Measurements from ENCODE around the gene TGFBRAP1.

TGFBRAP1 gene

DNA sequence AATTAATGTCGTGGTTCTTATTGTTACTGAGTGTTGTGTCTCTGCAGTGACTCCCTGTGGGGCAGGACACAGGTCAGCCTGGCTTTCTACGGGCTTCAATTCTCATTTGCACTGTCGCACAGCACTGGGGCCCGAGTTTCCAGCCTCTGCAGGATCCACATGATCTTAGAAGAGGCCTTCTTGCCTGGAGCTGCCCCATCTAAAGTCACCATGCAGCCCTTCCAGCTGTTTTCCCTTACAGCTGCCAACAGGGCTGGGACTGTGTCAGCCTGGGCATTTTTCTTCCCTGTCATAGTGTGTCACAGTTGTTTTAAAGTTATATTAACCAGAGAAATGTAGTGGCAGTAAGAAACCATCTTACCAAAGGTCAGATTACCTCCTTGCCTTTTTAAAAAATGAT, 42.3 kb upstream of the TGFBRAP1 start:
- DNase-seq (ENCODE audit: low read depth): no peak
- TF ChIP-seq MYC (IDR thresholded peaks at IDR 0.05; ENCODE audit: low read depth, low read length) (no peak), POLR2A (IDR thresholded peaks at IDR 0.05; ENCODE audit: extremely low read depth, insufficient read length) (no peak)
- TF ChIP-seq, protein P1, sequence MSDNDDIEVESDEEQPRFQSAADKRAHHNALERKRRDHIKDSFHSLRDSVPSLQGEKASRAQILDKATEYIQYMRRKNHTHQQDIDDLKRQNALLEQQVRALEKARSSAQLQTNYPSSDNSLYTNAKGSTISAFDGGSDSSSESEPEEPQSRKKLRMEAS (IDR thresholded peaks at IDR 0.05; ENCODE audit: low read depth, low read length): no peak
- TF ChIP-seq, protein P2, sequence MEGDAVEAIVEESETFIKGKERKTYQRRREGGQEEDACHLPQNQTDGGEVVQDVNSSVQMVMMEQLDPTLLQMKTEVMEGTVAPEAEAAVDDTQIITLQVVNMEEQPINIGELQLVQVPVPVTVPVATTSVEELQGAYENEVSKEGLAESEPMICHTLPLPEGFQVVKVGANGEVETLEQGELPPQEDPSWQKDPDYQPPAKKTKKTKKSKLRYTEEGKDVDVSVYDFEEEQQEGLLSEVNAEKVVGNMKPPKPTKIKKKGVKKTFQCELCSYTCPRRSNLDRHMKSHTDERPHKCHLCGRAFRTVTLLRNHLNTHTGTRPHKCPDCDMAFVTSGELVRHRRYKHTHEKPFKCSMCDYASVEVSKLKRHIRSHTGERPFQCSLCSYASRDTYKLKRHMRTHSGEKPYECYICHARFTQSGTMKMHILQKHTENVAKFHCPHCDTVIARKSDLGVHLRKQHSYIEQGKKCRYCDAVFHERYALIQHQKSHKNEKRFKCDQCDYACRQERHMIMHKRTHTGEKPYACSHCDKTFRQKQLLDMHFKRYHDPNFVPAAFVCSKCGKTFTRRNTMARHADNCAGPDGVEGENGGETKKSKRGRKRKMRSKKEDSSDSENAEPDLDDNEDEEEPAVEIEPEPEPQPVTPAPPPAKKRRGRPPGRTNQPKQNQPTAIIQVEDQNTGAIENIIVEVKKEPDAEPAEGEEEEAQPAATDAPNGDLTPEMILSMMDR (IDR thresholded peaks at IDR 0.05; ENCODE audit: low read depth, low read length): no peak
- H3K4me3 ChIP-seq (ENCODE audit: low read depth, low read length): no peak overlapping the region

DNA sequence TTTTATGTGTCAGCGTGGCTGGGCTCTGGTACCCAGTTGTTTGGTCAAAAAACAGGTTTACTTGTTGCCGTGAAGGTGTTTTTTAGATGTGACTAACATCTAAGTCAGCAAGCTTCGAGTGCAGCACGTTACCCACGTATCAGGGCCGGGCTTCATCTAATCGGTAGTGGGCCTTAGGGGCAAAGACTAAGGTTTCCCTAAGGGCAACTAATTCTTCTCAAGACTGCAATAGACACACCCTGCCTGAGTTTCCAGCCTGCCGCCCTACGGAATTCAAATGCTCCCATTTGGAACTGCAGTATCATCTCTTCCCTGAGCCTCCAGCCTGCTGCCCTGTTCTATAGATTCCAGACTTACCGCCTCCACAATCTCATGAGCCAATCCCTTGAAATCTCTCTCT, 41.6 kb upstream of the TGFBRAP1 start:
- TF ChIP-seq, protein P2 (IDR thresholded peaks at IDR 0.05; ENCODE audit: low read depth, low read length): no peak
- TF ChIP-seq MYC (IDR thresholded peaks at IDR 0.05; ENCODE audit: low read depth, low read length) (no peak), POLR2A (IDR thresholded peaks at IDR 0.05; ENCODE audit: extremely low read depth, insufficient read length) (no peak)
- TF ChIP-seq, protein P1 (IDR thresholded peaks at IDR 0.05; ENCODE audit: low read depth, low read length): no peak
- DNase-seq (ENCODE audit: low read depth): no peak

DNA sequence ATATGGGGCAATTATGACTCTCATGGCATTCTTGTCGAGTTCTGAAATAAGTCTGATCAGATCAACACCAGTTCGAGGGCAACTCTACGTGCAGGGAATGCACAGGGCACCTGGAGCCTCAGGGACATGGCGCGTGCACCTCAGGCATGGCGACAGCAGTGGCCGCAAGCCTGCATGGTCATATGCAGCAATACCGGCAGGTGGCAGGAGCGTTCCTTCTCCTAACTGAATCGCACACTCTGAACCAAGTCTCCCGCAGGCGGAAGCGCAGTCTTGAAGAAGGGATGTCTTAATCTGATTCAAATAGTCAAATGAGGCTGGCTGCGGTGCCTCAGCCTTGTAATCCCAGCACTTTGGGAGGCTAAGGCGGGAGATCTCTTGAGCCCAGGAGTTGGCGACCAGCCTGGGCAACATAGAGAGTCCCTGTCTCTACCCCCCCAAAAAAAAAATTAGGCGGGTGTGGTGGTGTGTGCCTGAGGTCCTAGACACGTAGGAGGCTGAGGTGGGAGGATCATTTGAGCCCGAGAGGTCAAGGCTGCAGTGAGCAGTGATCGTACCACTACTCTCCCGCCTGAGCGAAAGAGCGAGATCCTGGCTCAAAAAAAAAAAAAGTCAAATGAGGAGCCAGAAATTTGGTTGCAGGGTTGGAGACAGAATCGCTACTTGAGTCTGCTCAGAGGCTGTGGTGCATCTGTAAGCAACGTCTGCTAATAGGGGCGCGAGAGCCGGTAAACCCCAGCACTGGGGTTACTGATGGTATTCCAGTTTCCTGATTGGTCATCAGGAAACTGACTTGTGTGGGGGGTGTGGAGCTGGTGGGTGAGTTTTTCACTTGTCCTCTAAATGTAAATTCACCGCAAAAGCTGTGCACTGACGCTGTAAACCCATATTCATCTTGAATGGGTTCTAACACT, 40.5 kb upstream of the TGFBRAP1 start:
- no peak overlapping the region for H3K4me3 ChIP-seq (ENCODE audit: low read depth, low read length)
- peak; percentile 91 for DNase-seq (ENCODE audit: low read depth)
- TF ChIP-seq MYC (IDR thresholded peaks at IDR 0.05; ENCODE audit: low read depth, low read length) (peak; percentile 58), POLR2A (IDR thresholded peaks at IDR 0.05; ENCODE audit: extremely low read depth, insufficient read length) (no peak)
- TF ChIP-seq, protein P1 (IDR thresholded peaks at IDR 0.05; ENCODE audit: low read depth, low read length): peak; percentile 82
- TF ChIP-seq, protein P2 (IDR thresholded peaks at IDR 0.05; ENCODE audit: low read depth, low read length): peak; percentile 95

More for the DNA sequence above, 41.6 kb upstream of the TGFBRAP1 start:
- no peak overlapping the region for H3K4me3 ChIP-seq (ENCODE audit: low read depth, low read length)

DNA sequence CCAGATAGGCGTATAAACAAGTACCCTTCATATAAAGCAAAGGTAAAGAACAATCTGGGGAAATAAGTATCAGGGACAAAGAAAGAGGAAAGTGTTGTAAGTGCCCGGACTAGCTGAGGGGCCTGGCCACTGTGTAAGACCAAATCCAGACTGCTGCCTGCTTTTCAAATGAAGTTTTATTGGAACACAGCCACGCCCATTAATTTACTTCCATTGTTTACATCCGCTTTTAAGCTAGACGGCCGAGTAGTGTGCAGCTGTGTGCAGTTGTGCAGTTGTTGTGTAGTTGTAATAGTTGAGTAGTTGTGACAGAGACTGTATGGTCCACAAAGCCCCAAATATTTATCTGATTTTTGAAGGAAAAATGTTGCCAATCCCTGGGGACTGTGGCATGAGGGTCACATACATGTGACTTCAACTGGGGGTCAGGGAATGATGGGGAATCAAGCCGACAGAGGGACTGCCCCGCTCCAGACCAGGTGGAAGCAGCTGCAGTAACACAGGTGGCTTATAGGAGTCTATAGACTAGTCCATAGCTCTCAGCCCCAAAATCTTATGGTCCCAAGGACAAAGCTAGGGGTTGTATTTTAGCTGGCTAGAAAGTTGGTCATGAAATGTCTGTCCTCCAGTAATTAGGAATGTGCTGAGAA, 39.3 kb upstream of the TGFBRAP1 start:
- no peak for DNase-seq (ENCODE audit: low read depth)
- no peak for TF ChIP-seq POLR2A (IDR thresholded peaks at IDR 0.05; ENCODE audit: extremely low read depth, insufficient read length)
- TF ChIP-seq, protein P2 (IDR thresholded peaks at IDR 0.05; ENCODE audit: low read depth, low read length): no peak
- no peak for TF ChIP-seq MYC (IDR thresholded peaks at IDR 0.05; ENCODE audit: low read depth, low read length)
- TF ChIP-seq, protein P1 (IDR thresholded peaks at IDR 0.05; ENCODE audit: low read depth, low read length): no peak
- no peak overlapping the region for H3K4me3 ChIP-seq (ENCODE audit: low read depth, low read length)

DNA sequence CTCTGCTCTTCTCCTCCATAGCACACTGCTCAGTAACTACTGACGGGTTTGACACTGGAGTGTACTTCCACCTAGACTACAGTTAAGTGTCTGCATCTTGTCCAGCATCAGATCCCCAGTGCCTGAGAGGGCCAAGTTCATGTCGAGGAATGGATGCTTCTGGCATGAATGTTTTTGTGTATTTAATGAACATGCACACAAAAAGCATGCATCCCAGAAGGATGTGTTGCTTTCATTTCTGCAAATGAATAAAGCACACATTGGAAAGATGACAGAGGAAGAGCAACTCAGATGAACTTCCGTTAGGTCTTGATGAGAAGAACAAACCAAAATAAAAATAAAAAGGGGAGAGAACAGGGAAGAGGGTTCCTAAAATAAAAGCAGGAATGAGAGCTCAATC, 35.7 kb upstream of the TGFBRAP1 start:
- TF ChIP-seq, protein P2 (IDR thresholded peaks at IDR 0.05; ENCODE audit: low read depth, low read length): no peak
- DNase-seq (ENCODE audit: low read depth): no peak
- no peak overlapping the region for H3K4me3 ChIP-seq (ENCODE audit: low read depth, low read length)
